ENCODE measurements around the gene IGFBP7. TPM values are rescaled to one million over a fixed set of nuclear protein-coding genes. Genes with fewer than 3 reads are reported as not detected.

Gene IGFBP7
- total and polyA plus RNA-seq, 4 donors: 60.5 to 216 (median 205) TPM

GRCh38 chr4:56990109-56990905 lies 119.9 kb downstream of the IGFBP7 start:
- Histone ChIP-seq H3K4me3 (ENCODE audit: low read depth in 1 of 3, low read length in 3 of 3) (no peak overlapping the region), H3K27me3 (ENCODE audit: control insufficient read depth in 4 of 4, insufficient read depth in 4 of 4, low read length in 3 of 4) (no peaks in the 10 kb centered on the region), H3K4me1 (ENCODE audit: control insufficient read depth in 4 of 4, insufficient read depth in 4 of 4, low read length in 3 of 4) (no peaks in the 10 kb centered on the region), H3K9ac (ENCODE audit: low read depth in 1 of 2, low read length in 2 of 2) (no peak overlapping the region), H3K36me3 (ENCODE audit: control insufficient read depth in 4 of 4, insufficient read depth in 3 of 4, low read depth in 1 of 4, low read length in 3 of 4) (peaks cover 11 to 66% (median 41%) of the 10 kb centered on the region in 4 donors), H3K27ac (ENCODE audit: low read depth in 1 of 2, low read length in 2 of 2) (no peak overlapping the region), H3K9me3 (ENCODE audit: control insufficient read depth in 4 of 4, low read length in 3 of 4) (no peaks in the 10 kb centered on the region)
- WGBS: 94% methylated on average over 6 of the region's 6 CpGs
- TF ChIP-seq ZBTB33 (IDR thresholded peaks at IDR 0.05) (no peak), JUND (IDR thresholded peaks at IDR 0.05) (no peak), YY1 (IDR thresholded peaks at IDR 0.05) (no peak), FOXA2 (IDR thresholded peaks at IDR 0.05) (no peak), ATF3 (IDR thresholded peaks at IDR 0.05) (no peak), RXRA (IDR thresholded peaks at IDR 0.05) (no peak)
- DNase-seq (ENCODE audit: low spot score): no peak

- 95% methylated on average over 3 of the region's 3 CpGs for WGBS
- H3K9ac ChIP-seq (ENCODE audit: low read depth in 1 of 2, low read length in 2 of 2): no peak overlapping the region
- H3K27ac ChIP-seq (ENCODE audit: low read depth in 1 of 2, low read length in 2 of 2): no peak overlapping the region
- TF ChIP-seq JUND (IDR thresholded peaks at IDR 0.05) (no peak), FOXA1 (IDR thresholded peaks at IDR 0.05) (no peak), NR2F2 (IDR thresholded peaks at IDR 0.05) (no peak), ATF3 (IDR thresholded peaks at IDR 0.05) (no peak), ZBTB33 (IDR thresholded peaks at IDR 0.05) (no peak), TAF1 (conservative IDR thresholded peaks at IDR 0.05) (no peak), GABPA (IDR thresholded peaks at IDR 0.05 in 1 of 2, conservative IDR thresholded peaks at IDR 0.05 in 1 of 2) (no peak), RAD21 (IDR thresholded peaks at IDR 0.05) (no peak), CTCF (IDR thresholded peaks at IDR 0.05; ENCODE audit: low read depth, low read length, missing input control) (no peak), HNF4A (conservative IDR thresholded peaks at IDR 0.05) (no peak), HNF4G (IDR thresholded peaks at IDR 0.05) (no peak), SP1 (IDR thresholded peaks at IDR 0.05) (no peak), MAX (IDR thresholded peaks at IDR 0.05) (no peak)
- no peak for DNase-seq (ENCODE audit: low spot score)
- peaks cover 0 to 3% (median 0%) of the 10 kb centered on the region in 4 donors for H3K4me1 ChIP-seq (ENCODE audit: control insufficient read depth in 4 of 4, insufficient read depth in 4 of 4, low read length in 3 of 4)
- H3K36me3 ChIP-seq (ENCODE audit: control insufficient read depth in 4 of 4, insufficient read depth in 3 of 4, low read depth in 1 of 4, low read length in 3 of 4): peaks cover 13 to 46% (median 28%) of the 10 kb centered on the region in 4 donors
- H3K9me3 ChIP-seq (ENCODE audit: control insufficient read depth in 4 of 4, low read length in 3 of 4): no peaks in the 10 kb centered on the region
- H3K4me3 ChIP-seq (ENCODE audit: low read depth in 1 of 3, low read length in 3 of 3): no peak overlapping the region
- H3K27me3 ChIP-seq (ENCODE audit: control insufficient read depth in 4 of 4, insufficient read depth in 4 of 4, low read length in 3 of 4): no peaks in the 10 kb centered on the region
Observed at GRCh38 chr4:56986952-56987351, 123.2 kb downstream of the IGFBP7 start.

Data from liver (tissue), 9 donors.